ENCODE data around the gene NSUN4.

- no peak for TF ChIP-seq CTCF (conservative IDR thresholded peaks at IDR 0.05)
- no peak for TF ChIP-seq EZH2 (IDR thresholded peaks at IDR 0.05; ENCODE audit: low read depth)
These were observed 34.5 kb upstream of the NSUN4 start for GRCh38 chr1:46306159-46306530.
